ENCODE data around the gene PLEKHM1. TPM values are rescaled to one million over a fixed set of nuclear protein-coding genes. Genes with fewer than 3 reads are reported as not detected.
"Not testable (repeated sequence)": the region's sequence is repeated elsewhere in the genome, so short reads cannot be mapped to it uniquely, and the experiment has no call there.

PLEKHM1 gene
- polyA plus RNA-seq, 2 of the 4 experiments (the other 2 are of a cell fraction) = 13.4 to 14.8 TPM

GRCh38 chr17:45451131-45451530 lies 39.4 kb downstream of the PLEKHM1 start:
- WGBS (ENCODE audit: missing lambda C conversion rate) = 71% methylated on average over 8 of the region's 8 CpGs
- H3K9me3 ChIP-seq = no peaks in the 10 kb centered on the region
- H3K4me3 ChIP-seq = no peak overlapping the region
- peaks cover 14% of the 10 kb centered on the region; the same call in 2 of the 3 replicates for H3K4me1 ChIP-seq
- ChIA-PET CTCF (interaction anchor here (1.5 kb wide), 1 partner anchor 401 kb away, joined by 4 read pairs; no protein-coding TSS in a partner anchor), POLR2A (no interaction called here)
- DNase-seq (ENCODE audit: low read depth in 1 of 2, low spot score in 1 of 2) = peak in 1 of 2 experiments; percentile 7
- peak in 1 of 2 experiments; percentile 70; a peak in 3 of 6 replicates for ATAC-seq
- H3K4me2 ChIP-seq = no peak overlapping the region
- no peak overlapping the region for H3K27ac ChIP-seq
- no peak for FAIRE-seq
- TF ChIP-seq EHF (CRISPR knock-in tag; IDR thresholded peaks at IDR 0.05) (no peak), CHD4 (IDR thresholded peaks at IDR 0.05; ENCODE audit: borderline replicate concordance) (no peak), PBX3 (IDR thresholded peaks at IDR 0.05) (no peak), MAX (IDR thresholded peaks at IDR 0.05) (no peak), ZSCAN20 (CRISPR knock-in tag; IDR thresholded peaks at IDR 0.05) (no peak), RAD21 (conservative IDR thresholded peaks at IDR 0.05 in 1 of 2, IDR thresholded peaks at IDR 0.05 in 1 of 2) (peak in 1 of 2 experiments; percentile 24; a peak in 1 of 5 replicates), CBX8 (IDR thresholded peaks at IDR 0.05) (no peak), BHLHE40 (IDR thresholded peaks at IDR 0.05; ENCODE audit: low read depth, low read length) (no peak), HES2 (IDR thresholded peaks at IDR 0.05) (no peak)

- not testable (repeated sequence) for H3K4me2 ChIP-seq; FAIRE-seq; H3K9me3 ChIP-seq; H3K27ac ChIP-seq; ATAC-seq; H3K4me3 ChIP-seq; DNase-seq (ENCODE audit: low read depth in 1 of 2, low spot score in 1 of 2)
- ChIA-PET POLR2A (interaction anchor here (0.6 kb wide), 1 partner anchor 57 kb away, joined by 4 read pairs; no protein-coding TSS in a partner anchor), CTCF (interaction anchor here (1.5 kb wide), 1 partner anchor 403 kb away, joined by 4 read pairs; no protein-coding TSS in a partner anchor)
- H3K4me1 ChIP-seq = peaks cover 18% of the 10 kb centered on the region; the same call in 2 of the 3 replicates
- WGBS (ENCODE audit: missing lambda C conversion rate) = 81% methylated on average over 1 of the region's 1 CpG
These were observed 40.7 kb downstream of the PLEKHM1 start for GRCh38 chr17:45449708-45450329.

GRCh38 chr17:45449260-45449659 lies 41.3 kb downstream of the PLEKHM1 start:
- POLR2A ChIA-PET; DNase-seq (ENCODE audit: low read depth in 1 of 2, low spot score in 1 of 2); FAIRE-seq; H3K27ac ChIP-seq; ATAC-seq; H3K4me2 ChIP-seq; H3K4me3 ChIP-seq; H3K9me3 ChIP-seq; CTCF ChIA-PET: not testable (repeated sequence)
- 94% methylated on average over 1 of the region's 1 CpG for WGBS (ENCODE audit: missing lambda C conversion rate)
- peaks cover 18% of the 10 kb centered on the region; the same call in 2 of the 3 replicates for H3K4me1 ChIP-seq

- peaks cover 18% of the 10 kb centered on the region; the same call in 2 of the 3 replicates for H3K4me1 ChIP-seq
- H3K9me3 ChIP-seq; CTCF ChIA-PET; FAIRE-seq; DNase-seq (ENCODE audit: low read depth in 1 of 2, low spot score in 1 of 2); H3K4me3 ChIP-seq; H3K27ac ChIP-seq; ATAC-seq; POLR2A ChIA-PET: not testable (repeated sequence)
- peak overlapping the region; percentile 34; the same call in 2 of the 3 replicates for H3K4me2 ChIP-seq
- 88% methylated on average over 1 of the region's 1 CpG for WGBS (ENCODE audit: missing lambda C conversion rate)
These were observed 42.0 kb downstream of the PLEKHM1 start for GRCh38 chr17:45448483-45448882.

GRCh38 chr17:45448066-45448465 lies 42.5 kb downstream of the PLEKHM1 start:
- Histone ChIP-seq H3K4me1 (peaks cover 18% of the 10 kb centered on the region; the same call in 2 of the 3 replicates), H3K4me2 (peak overlapping the region; percentile 34; the same call in 2 of the 3 replicates)
- H3K4me3 ChIP-seq; H3K27ac ChIP-seq; DNase-seq (ENCODE audit: low read depth in 1 of 2, low spot score in 1 of 2); CTCF ChIA-PET; H3K9me3 ChIP-seq; FAIRE-seq; ATAC-seq; POLR2A ChIA-PET: not testable (repeated sequence)
- 59% methylated on average over 7 of the region's 7 CpGs for WGBS (ENCODE audit: missing lambda C conversion rate)

GRCh38 chr17:45447650-45448049 lies 42.9 kb downstream of the PLEKHM1 start:
- CTCF ChIA-PET; DNase-seq (ENCODE audit: low read depth in 1 of 2, low spot score in 1 of 2); H3K4me3 ChIP-seq; H3K27ac ChIP-seq; H3K9me3 ChIP-seq; POLR2A ChIA-PET; H3K4me2 ChIP-seq; ATAC-seq; FAIRE-seq: not testable (repeated sequence)
- H3K4me1 ChIP-seq = peaks cover 18% of the 10 kb centered on the region; the same call in 2 of the 3 replicates
- 76% methylated on average over 14 of the region's 14 CpGs for WGBS (ENCODE audit: missing lambda C conversion rate)
- TF ChIP-seq CEBPB (IDR thresholded peaks at IDR 0.05) = 0 out of 4 replicates have a peak, but pooled peaks of 1 of the 2 experiments have one; percentile 12

GRCh38 chr17:45446872-45447625 lies 43.5 kb downstream of the PLEKHM1 start:
- H3K4me1 ChIP-seq = peaks cover 18% of the 10 kb centered on the region; the same call in 2 of the 3 replicates
- DNase-seq (ENCODE audit: low read depth in 1 of 2, low spot score in 1 of 2); H3K27ac ChIP-seq; H3K4me3 ChIP-seq; FAIRE-seq; POLR2A ChIA-PET; H3K4me2 ChIP-seq; H3K9me3 ChIP-seq; ATAC-seq: not testable (repeated sequence)
- WGBS (ENCODE audit: missing lambda C conversion rate) = 95% methylated on average over 7 of the region's 8 CpGs
- CTCF ChIA-PET = interaction anchor here (1.8 kb wide), 1 partner anchor 18 kb away, joined by 7 read pairs; no protein-coding TSS in a partner anchor
